Mucosa of descending colon (tissue), 3 donors: ENCODE measurements around the gene AVEN. TPM values are rescaled to one million over a fixed set of nuclear protein-coding genes. Genes with fewer than 3 reads are reported as not detected.
"Not testable (repeated sequence)": the region's sequence is repeated elsewhere in the genome, so short reads cannot be mapped to it uniquely, and the experiment has no call there.

Experiments
- ATAC-seq: fragments of 200-7000 bp; cut with Tn5 transposase; one replicate; pipeline ENCODE4 v1.9.1; 2020; ENCODE audit warnings: mild to moderate bottlenecking, moderate library complexity
- DNase-seq, 3 donors: peaks; one replicate each; pipeline ENCODE4 v3.0.0-alpha.2; 2020
- H3K36me3 ChIP-seq: fragments of 200-600 bp; one replicate; pipeline ENCODE4 v1.8.0; 2021; ENCODE audit warnings: low read depth, mild to moderate bottlenecking
- H3K4me1 ChIP-seq: fragments of 200-600 bp; one replicate; pipeline ENCODE4 v1.8.0; 2021; ENCODE audit warnings: low read depth, mild to moderate bottlenecking
- H3K4me3 ChIP-seq: fragments of 200-600 bp; one replicate; pipeline ENCODE4 v1.8.0; 2021; ENCODE audit warnings: mild to moderate bottlenecking
- H3K9me3 ChIP-seq: fragments of 200-600 bp; one replicate; pipeline ENCODE4 v1.8.0; 2021; ENCODE audit warnings: mild to moderate bottlenecking
- intact Hi-C, 2 donors: fragments of 100-400 bp; cut with DNase I in 1 of 2; cut with micrococcal nuclease in 1 of 2; formaldehyde crosslinking; loops; one replicate each; pipeline versions ENCODE4 v1.11.0 to v1.11.1; 2022; cut with DNase I, micrococcal nuclease
- total RNA-seq, 3 donors: library from RNA; stranded (reverse); fragmentation: NEBNext Ultra II Directional in 2 of 3; extraction: Animal tissue kit (Norgen Biotek cat#: 25700) in 2 of 3; gene quantifications; one replicate each; pipeline versions ENCODE4 v1.2.1 to v1.2.4, GENCODE V29; 2021 to 2023
- TF ChIP-seq, protein P1 (sequence below): fragments of 200-600 bp; IDR thresholded peaks from one replicate; pipeline ENCODE4 v1.8.0; 2022; ENCODE audit warnings: antibody characterized with exemption, mild to moderate bottlenecking
- donor health status: DM: no; HTN: no; CAD: no; lungs with moderate emphysema.
- donor health status: DM: no; HTN: no; CAD: no.
- donor health status: DM: no; HTN: yes; CAD: no.

Gene AVEN
- total RNA-seq, 3 donors from 2014 or later = 9.5 to 16.3 (median 11.9) TPM

DNA sequence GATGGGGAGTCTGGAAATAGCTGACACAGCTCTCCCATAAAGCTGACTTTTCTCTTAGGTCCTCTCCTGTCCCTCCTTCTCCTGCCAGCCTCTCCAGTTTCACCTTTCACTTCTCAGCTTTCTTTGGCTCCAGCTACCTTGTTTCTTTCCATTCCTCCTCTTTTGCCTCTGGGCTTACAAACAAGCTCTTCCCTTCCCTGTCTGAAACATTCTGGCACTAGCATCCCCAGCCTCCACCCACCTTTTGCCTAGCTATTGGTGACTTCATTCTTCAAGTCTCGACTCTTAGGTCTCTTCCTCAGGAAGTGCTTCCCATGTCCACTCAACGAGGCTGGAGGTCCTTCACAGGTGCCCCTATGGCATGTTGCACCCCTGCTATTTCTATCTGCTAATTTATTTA, 20.5 kb upstream of the AVEN start:
- Histone ChIP-seq H3K4me3 (no peak overlapping the region), H3K4me1 (no peaks in the 10 kb centered on the region), H3K9me3 (no peaks in the 10 kb centered on the region), H3K36me3 (no peaks in the 10 kb centered on the region)
- intact Hi-C loops = no loop called here
- ATAC-seq (no peak), DNase-seq (no peak)
- TF ChIP-seq, protein P1, sequence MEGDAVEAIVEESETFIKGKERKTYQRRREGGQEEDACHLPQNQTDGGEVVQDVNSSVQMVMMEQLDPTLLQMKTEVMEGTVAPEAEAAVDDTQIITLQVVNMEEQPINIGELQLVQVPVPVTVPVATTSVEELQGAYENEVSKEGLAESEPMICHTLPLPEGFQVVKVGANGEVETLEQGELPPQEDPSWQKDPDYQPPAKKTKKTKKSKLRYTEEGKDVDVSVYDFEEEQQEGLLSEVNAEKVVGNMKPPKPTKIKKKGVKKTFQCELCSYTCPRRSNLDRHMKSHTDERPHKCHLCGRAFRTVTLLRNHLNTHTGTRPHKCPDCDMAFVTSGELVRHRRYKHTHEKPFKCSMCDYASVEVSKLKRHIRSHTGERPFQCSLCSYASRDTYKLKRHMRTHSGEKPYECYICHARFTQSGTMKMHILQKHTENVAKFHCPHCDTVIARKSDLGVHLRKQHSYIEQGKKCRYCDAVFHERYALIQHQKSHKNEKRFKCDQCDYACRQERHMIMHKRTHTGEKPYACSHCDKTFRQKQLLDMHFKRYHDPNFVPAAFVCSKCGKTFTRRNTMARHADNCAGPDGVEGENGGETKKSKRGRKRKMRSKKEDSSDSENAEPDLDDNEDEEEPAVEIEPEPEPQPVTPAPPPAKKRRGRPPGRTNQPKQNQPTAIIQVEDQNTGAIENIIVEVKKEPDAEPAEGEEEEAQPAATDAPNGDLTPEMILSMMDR = no peak

DNA sequence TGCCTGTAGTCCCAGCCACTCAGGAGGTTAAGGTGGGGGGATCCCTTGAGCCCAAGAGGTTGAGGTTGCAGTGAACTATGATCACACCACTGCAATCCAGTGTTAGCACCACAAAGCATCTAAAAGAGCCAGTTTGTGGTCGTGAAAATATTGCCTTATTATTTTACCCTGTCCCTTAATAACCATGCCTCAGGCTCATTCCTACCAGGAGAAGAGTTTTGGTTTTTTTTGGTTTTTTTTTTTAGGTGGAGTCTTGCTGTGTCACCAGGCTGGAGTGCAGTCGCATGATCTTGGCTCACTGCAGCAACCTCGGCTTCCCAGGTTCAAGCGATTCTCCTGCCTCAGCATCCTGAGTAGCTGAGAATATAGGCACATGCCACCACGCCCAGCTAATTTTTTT, 17.9 kb upstream of the AVEN start:
- H3K4me3 ChIP-seq = no peak overlapping the region
- intact Hi-C loops = no loop called here
- no peaks in the 10 kb centered on the region for H3K4me1 ChIP-seq
- ATAC-seq (no peak), DNase-seq (no peak)
- TF ChIP-seq, protein P1 = no peak
- no peaks in the 10 kb centered on the region for H3K36me3 ChIP-seq
- H3K9me3 ChIP-seq = no peaks in the 10 kb centered on the region

DNA sequence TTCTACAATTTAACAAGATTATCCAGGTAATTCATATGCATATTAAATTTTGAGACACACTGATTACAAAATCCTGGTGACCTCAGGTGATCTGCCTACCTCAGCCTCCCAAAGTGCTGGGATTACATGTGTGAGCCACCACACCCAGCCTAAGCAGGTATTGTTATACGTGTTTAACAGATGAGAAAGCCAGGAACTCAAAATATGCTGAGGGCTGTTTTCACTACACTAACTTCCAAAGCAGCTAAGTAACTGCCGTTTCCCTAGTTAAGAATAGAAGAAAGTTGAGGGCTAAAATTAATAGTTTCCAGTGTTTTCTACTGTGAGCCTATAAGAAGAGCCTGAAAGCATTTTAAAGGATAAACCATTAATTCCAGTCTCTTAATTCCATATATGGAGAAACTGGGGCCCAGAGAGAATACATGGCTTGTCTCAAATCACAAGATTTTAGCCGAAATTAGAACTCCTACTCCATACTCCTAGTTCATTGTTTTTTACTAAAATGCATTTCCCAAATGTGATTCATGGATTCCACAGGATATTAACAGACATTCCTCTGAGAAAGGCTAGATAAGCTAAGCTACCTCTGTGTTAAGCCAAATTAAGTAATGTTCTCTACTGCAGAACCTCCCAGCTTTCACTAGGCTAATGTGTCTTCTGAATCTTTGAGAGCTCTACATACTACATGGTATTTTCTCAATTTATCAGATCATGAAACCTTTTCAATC, 17.0 kb upstream of the AVEN start:
- no peak for DNase-seq
- intact Hi-C loops = no loop called here
- TF ChIP-seq, protein P1 = no peak
- Histone ChIP-seq H3K4me1 (no peaks in the 10 kb centered on the region), H3K4me3 (no peak overlapping the region), H3K36me3 (no peaks in the 10 kb centered on the region), H3K9me3 (peaks cover 4% of the 10 kb centered on the region)
- no peak for ATAC-seq

DNA sequence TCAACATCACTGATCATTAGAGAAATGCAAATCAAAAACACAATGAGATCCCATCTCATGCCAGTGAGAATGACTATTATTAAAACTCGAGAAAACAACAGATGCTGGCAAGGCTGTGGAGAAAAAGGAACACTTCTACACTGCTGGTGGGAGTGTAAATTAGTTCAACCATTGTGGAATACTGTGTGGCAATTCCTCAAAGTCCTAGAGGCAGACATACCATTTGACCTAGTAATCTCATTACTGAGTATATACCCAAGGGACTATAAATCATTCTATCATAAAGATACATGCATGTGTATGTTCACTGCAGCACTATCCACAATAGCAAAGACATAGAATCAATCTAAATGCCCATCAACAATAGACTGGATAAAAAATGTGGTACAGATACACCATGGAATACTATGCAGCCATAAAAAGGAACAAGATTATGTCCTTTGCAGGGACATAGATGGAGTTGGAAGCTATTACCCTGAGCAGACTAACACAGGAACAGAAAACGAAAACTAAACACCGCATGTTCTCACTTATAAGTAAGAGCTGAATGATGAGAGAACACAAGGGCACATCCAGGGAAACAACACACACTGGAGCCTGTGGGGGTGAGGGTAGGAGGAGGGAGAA, 15.2 kb upstream of the AVEN start:
- Histone ChIP-seq H3K4me1 (no peaks in the 10 kb centered on the region), H3K36me3 (no peaks in the 10 kb centered on the region), H3K4me3 (no peak overlapping the region), H3K9me3 (peaks cover 15% of the 10 kb centered on the region)
- ATAC-seq (no peak), DNase-seq (no peak)
- TF ChIP-seq, protein P1 = no peak
- intact Hi-C loops = no loop called here

DNA sequence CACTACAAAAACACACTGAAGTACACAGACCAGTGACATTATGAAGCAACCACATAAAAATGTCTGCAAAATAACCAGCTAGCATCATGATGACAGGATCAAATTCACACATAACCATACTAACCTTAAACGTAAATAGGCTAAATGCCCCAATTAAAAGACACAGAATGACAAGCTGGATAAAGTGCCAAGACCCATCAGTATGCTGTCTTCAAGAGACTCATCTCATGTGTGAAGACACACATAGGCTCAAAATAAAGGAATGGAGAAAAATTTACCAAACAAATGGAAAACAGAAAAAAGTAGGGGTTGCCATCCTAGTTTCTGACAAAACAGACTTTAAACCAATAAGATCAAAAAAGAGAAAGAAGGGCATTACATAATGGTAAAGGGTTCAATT, 11.4 kb upstream of the AVEN start:
- H3K9me3 ChIP-seq = peaks cover 15% of the 10 kb centered on the region
- H3K36me3 ChIP-seq, DNase-seq, H3K4me1 ChIP-seq, intact Hi-C loops, H3K4me3 ChIP-seq, ATAC-seq: not testable (repeated sequence)

DNA sequence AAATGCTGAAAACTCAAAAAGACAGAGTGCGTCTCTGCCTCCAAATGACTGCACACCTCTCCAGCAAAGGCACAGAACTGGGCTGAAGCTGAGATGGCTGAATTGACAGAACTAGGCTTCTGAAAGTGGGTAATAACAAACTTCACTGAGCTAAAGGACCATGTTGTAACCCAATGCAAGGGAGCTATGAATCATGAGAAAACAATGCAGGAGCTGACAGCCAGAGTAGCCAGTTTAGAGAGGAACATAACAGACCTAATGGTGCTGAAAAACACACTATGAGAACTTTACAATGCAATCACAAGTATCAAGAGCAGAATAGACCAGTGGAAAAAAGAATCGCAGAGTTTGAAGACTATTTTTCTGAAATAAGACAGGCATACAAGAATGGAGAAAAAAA, 10.1 kb upstream of the AVEN start:
- H3K36me3 ChIP-seq = no peaks in the 10 kb centered on the region
- intact Hi-C loops = no loop called here
- TF ChIP-seq, protein P1 = no peak
- DNase-seq (no peak), ATAC-seq (no peak)
- H3K9me3 ChIP-seq = peaks cover 15% of the 10 kb centered on the region
- no peak overlapping the region for H3K4me3 ChIP-seq
- H3K4me1 ChIP-seq = no peaks in the 10 kb centered on the region
